ENCODE results near the gene ADCY10.
"Not testable (repeated sequence)": the region's sequence is repeated elsewhere in the genome, so short reads cannot be mapped to it uniquely, and the experiment has no call there.

ADCY10 gene

GRCh38 chr1:167880580-167881021, 33.3 kb downstream of the ADCY10 start:
- DNase-seq, result no peak

DNA sequence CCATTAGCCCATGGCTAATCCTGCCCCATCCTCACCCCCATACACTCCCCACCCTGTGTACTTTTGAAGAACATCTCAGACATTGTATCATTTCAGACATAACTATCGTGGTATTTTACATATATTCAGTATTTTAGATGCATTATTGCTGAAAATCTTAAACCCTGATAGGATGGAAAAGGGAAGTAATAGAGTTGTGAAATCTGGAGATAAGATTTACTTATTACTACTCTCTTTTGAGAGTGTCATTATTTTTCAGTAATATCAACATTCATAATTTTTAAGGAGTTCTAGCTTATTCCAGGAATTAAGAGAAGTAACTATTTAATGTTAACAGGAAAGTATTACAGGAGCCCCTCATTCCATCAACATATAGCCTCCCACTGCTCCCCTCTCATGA, 34.4 kb downstream of the ADCY10 start:
- no peak for DNase-seq

DNA sequence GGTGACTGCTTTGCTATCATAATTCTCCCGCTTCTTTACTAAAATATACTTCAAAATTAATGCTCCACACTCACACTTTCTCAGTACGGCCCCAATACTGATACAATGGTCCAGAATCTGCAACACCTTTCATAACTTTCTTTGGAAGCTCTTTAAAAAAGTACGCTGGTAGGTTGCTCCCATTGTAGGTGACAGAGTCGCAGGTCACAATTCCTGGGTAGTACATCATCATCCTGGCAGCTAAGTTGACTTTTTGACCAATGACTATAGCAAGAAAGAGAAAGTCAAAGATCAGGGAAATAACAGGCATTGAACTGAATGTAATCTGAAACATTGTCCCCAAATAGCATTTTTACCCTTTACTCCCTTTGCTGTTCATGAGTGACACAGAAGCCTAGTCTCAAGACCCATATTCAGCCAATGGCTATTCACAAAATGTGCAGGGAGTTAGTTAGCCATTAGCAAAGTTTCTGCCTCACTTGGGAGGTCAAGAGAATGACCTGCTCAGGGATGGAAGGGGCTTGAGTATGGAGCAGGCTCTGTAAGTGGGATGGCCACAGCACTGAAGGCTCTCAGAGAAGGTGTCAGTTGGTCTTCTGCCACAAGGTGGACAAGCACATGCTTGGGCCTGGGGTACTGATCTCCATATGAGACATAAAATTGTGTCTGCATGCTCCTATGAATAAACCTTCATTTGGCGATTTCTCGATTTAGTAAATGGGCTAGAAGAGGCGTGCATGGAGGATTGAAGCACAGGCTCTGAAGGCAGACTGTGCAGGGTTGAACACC, 35.4 kb downstream of the ADCY10 start:
- no peak for DNase-seq

DNA sequence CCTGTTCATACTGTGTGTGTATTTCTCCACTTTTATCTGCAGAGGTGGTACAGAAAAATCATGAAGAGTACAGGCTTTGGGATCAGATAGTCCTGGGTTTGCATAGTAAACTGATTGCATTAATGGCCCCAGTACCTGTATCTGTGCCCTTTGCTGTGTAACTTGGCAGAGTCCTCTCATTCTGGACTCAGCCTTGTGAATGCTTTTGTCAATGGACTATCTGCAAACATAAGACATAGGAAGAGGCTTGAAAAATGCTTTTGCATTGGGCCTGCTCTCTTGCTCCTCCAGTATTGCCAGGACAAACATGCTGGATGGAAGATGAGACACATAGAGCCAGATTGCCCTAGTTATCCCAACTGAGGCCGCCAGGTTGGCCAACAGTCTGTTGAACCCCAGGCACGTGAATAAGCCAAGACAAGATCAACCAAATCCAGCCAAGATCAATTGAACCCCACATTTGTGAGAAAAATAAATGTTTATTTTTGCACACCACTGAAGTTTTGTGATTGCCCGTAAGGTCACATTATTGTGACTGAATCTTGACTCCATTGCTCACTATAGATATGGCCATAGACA, 37.2 kb downstream of the ADCY10 start:
- no peak for DNase-seq

GRCh38 chr1:167871331-167871730, 42.6 kb downstream of the ADCY10 start:
- no peak for DNase-seq

DNA sequence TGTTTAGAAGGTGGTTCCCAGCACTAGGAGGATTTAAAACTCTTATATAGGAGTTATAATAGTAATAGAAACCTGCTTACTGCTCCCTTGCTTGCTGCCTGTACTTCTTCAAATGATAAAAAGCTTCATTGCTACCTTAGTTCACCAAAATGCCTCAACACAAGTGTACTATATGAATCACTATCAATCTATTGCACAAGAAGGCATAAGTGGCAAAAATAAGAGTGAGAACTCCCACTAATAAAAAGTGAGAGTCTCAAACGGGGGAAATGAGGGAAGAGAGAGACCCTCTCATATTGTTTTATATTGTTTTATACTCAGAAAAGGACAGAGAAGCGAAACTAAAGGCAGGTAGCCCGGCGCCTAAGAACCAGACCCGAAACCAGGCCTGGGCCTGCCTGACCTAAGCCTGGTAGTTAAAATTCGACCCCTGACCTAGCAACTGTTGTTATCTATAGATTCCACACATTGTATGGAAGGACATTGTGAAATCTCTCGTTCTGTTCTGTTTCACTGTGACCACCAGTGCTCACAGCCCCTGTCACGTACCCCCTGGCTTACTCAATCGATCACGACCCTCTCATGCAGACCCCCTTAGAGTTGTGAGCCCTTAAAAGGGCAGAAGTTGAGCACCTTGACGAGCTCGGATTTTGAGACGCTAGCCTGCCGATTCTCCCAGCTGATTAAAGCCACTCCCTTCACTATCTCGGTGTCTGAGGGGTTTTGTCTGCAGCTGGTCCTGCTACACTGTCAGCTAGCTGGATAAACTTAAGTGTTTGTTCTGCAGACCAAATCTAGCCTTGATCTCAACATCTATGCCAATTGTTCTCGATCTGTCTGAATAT, 44.6 kb downstream of the ADCY10 start:
- DNase-seq, result not testable (repeated sequence)

- DNase-seq, result not testable (repeated sequence)
Observed at GRCh38 chr1:167866739-167867414, 47.1 kb downstream of the ADCY10 start.

DNA sequence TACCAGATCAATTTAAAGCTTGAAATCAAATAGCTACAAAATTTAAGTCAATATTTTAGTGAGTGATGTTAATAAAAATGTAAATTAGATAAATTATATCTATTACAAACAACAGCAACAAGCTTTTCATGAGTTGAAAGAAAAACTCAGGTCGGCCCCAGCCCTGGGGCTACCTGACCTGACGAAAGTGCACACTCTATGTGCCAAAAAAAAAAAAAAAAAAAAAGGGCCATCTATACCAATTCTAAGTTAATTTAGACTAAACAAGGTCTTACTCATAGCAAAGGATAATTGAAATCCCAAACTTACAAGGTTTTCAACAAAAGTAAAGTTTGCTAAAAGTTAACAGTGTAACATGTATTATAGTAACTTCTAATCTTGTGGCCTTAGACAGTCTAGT, 47.6 kb downstream of the ADCY10 start:
- not testable (repeated sequence) for DNase-seq

DNA sequence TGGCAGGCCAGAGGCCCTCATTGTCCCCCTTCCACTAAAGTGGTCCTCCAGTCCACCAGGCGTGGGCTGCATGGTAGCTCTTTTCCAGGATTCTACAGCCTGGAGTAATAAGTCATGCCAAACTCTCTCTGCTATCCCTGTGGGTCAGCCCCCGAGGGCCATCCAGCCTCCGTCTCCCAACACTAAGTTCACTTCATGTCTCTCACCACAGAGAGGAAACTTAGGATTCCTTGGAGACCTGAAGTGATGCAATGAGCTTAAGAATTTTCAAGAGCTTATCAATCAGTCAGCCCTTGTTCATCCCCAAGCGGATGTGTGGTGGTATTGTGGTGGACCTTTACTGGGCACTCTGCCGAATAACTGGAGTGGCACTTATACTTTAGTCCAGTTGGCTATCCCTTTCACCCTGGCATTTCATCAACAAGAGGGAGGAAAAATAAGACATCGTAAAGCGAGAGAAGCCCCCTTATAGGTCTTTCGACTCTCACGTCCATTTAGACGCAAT, 48.1 kb downstream of the ADCY10 start:
- DNase-seq, result not testable (repeated sequence)

DNA sequence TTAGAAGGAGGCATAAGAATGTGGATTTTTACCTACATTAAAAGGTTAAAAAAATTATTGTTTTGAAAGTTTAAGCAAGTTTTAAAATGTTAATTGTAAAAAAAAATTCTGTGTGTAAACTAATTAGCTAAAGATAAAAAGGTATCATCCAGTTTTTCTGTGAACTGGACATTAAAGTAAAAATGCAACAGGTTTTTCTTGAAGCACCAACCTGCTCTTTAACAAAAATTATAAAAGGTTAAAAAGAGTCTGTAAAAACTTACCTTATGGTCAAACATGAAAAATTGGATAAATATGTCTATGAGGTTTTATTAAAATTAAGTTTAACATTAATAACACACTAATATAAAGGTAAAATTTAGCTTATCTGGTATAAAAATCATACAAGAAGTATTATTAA, 48.7 kb downstream of the ADCY10 start:
- DNase-seq, result not testable (repeated sequence)

GRCh38 chr1:167864392-167865032, 49.4 kb downstream of the ADCY10 start:
- no peak for DNase-seq

DNA sequence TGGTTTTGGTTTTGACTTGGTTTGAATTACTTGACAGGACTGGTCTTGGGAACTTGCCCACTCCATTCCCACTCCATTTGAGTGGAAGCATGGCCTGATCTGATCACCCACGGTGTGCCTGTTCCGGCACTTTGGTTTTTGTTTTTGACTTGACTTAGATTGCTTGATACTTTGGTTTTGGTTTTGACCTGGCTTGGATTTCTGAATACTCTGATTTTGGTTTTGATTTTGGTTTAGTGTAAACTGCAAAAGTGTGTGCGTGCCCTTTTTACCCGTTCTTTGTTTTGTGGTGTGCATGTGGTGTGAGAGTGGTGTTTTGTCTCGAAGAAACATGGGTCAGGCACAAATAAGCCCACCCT, 50.0 kb downstream of the ADCY10 start:
- no peak for DNase-seq

DNA sequence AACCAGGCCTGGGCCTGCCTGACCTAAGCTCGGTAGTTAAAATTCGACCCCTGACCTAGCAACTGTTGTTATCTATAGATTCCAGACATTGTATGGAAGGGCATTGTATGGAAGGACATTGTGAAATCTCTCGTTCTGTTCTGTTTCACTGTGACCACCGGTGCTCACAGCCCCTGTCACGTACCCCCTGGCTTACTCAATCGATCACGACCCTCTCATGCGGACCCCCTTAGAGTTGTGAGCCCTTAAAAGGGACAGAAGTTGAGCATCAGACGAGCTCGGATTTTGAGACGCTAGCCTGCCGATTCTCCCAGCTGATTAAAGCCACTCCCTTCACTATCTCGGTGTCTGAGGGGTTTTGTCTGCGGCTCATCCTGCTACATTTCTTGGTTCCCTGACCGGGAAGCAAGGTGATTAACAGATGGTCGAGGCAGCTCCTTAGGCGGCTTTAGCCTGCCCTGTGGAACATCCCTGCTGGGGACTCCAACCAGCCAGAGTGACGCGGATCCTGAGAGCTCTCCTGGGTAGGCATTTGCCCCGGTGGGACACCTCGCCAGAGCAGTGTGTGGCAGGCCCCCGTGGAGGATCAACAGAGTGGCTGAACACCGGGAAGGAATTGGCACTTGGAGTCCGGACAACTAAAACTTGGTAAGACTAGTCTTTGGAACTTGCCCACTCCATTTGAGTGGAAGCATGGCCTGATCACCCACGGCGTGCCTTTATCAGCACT, 50.6 kb downstream of the ADCY10 start:
- DNase-seq, result not testable (repeated sequence)

- DNase-seq, result no peak
Observed at GRCh38 chr1:167862432-167863076, 51.4 kb downstream of the ADCY10 start.

DNA sequence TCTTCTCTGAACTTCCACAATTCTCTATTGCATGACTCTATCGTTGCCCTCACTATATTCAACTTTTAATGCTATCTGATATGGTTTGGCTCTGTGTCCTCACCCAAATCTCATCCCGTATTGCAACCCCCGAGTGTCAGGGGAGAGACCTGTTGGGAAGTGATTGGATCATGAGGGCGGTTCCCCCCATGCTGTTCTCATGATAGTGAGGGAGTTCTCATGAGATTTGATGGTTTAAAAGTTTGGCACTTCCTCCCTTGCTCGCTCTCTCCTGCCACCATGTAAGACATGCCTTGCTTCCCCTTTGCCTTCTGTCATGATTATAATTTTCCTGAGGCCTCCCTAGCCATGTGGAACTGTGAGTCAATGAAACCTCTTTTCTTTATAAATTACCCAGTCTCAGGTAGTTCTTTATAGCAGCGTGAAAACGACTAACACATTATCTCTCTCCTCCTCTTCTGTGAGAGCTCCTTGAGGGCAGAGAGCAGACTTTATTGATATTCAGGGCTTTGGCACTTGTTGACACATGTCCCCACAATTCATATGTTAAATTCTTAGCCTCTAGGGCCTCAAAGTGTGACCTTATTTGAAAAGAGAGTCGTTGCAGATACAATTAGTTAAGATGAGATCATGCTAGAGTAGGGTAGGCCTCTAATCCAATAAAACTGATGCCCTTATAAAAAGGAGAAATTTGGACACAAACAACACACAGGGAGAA, 52.1 kb downstream of the ADCY10 start:
- no peak for DNase-seq

GRCh38 chr1:167860231-167860923, 53.6 kb downstream of the ADCY10 start:
- DNase-seq, result no peak

DNA sequence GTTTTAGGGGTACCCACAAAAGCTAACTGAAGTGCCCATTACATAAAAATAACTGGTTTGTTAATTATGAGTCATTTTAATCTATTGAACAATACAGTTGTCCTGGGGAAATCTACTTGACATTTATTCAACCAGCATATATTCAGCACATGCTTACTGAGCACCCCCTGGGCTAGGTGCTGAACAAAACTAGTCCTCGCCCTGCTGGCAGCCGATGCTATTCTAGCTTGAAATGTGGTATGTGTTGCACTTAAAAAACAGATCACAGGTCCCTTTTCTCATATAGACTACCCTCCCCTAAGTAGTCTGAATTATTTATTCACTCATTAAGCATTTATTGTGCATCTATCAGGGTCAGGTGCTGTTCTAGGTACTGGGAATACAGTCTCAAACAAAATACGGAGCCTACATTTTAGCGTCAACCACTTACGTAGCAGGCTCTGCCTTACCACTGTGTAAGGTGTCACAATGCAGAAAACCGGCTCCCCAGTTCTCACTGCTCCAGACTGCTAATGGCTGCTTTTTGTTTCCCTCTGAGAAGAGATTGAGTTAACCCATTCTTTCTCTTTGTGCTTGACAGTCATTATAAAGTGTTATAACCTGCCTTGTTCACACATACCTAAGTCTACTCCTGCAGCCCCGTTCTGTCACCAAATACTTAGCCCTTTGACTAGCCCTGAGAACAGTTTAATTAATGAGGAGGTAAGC, 57.1 kb downstream of the ADCY10 start:
- DNase-seq, result no peak

- no peak for DNase-seq
Observed at GRCh38 chr1:167854184-167854583, 59.8 kb downstream of the ADCY10 start.

- DNase-seq, result no peak
Observed at GRCh38 chr1:167849666-167850065, 64.3 kb downstream of the ADCY10 start.

All from 8988T (cell line).